Peyer's patch (tissue), 4 donors: ENCODE measurements around the gene TGFBR2.

Experiments used
- POLR2A ChIP-seq, 2 donors: fragments of 450-650 bp; IDR thresholded peaks; one replicate each; pipeline ENCODE4 v1.5.1; 2017; ENCODE audit warnings: antibody characterized with exemption in 2 of 2, mild to moderate bottlenecking in 2 of 2, moderate library complexity in 2 of 2
- TF ChIP-seq, protein P1 (sequence below), 6 experiments: fragments of 450-650 bp in 4 of 6; fragments of 200-600 bp in 2 of 6; sonication (generic) in 1 of 6; IDR thresholded peaks; one replicate each; pipeline ENCODE4 v1.5.1; 2017 to 2019; ENCODE audit warnings: antibody characterized with exemption in 6 of 6, mild to moderate bottlenecking in 3 of 6, moderate library complexity in 1 of 6

DNA sequence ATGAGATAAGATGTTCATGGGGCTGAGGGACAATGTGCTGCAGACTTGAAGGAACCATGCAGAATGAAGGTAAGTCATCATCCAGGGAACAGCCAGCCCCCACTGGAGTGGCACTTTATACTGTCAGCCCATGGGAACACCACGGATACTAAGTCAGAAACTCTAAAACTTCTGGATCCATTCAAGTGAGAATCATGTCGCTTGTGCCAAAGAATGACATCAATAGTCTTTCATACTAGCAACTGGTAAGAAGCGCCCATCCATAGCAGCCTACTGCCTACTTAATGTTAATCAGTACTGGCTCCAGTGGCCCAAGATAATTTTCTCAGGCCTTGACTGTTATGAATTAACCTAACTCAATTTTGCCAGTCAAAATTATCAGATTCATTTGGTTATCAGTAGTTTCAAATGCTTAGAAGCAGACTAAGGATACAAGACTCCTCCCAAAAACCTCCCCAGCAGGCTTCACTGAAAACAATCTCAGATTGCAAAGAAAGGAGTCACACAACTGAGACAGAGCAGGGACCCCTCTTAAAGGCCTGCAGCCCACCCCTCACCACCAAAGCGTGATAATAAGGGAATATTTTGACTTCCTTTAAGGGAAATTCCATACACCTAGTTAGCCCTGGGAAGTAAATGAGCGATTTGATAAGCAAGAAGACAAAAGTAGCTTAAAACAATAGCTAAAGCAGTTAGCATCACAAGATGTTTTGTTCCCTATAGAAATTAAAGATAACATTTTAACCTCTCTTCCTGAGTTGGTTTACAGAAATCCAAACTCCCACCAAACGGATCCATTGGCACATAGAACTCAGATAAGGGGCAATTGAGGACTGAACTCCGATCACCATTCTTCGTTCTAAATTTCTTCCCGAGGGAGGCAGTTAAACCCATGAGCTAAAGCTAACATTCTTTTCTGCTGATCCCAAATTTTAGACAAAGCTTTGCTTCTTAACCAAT, 98.8 kb downstream of the TGFBR2 start:
- TF ChIP-seq, protein P1, sequence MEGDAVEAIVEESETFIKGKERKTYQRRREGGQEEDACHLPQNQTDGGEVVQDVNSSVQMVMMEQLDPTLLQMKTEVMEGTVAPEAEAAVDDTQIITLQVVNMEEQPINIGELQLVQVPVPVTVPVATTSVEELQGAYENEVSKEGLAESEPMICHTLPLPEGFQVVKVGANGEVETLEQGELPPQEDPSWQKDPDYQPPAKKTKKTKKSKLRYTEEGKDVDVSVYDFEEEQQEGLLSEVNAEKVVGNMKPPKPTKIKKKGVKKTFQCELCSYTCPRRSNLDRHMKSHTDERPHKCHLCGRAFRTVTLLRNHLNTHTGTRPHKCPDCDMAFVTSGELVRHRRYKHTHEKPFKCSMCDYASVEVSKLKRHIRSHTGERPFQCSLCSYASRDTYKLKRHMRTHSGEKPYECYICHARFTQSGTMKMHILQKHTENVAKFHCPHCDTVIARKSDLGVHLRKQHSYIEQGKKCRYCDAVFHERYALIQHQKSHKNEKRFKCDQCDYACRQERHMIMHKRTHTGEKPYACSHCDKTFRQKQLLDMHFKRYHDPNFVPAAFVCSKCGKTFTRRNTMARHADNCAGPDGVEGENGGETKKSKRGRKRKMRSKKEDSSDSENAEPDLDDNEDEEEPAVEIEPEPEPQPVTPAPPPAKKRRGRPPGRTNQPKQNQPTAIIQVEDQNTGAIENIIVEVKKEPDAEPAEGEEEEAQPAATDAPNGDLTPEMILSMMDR (IDR thresholded peaks at IDR 0.05), result no peak
- no peak for TF ChIP-seq POLR2A (IDR thresholded peaks at IDR 0.05)
